IPS DF 4.7 (cell line): ENCODE measurements around the gene ANTKMT.
"Not testable (repeated sequence)": the region's sequence is repeated elsewhere in the genome, so short reads cannot be mapped to it uniquely, and the experiment has no call there.

Experiments used
- DNase-seq: peaks from one replicate; pipeline ENCODE4 v3.0.0-alpha.2; 2013; ENCODE audit warnings: low spot score; ENCODE audit errors: extremely low read depth

The ANTKMT gene

GRCh38 chr16:741986-742629 is 21.2 kb downstream of the ANTKMT start:
- DNase-seq = no peak

GRCh38 chr16:742894-743293 is 21.9 kb downstream of the ANTKMT start:
- not testable (repeated sequence) for DNase-seq

DNA sequence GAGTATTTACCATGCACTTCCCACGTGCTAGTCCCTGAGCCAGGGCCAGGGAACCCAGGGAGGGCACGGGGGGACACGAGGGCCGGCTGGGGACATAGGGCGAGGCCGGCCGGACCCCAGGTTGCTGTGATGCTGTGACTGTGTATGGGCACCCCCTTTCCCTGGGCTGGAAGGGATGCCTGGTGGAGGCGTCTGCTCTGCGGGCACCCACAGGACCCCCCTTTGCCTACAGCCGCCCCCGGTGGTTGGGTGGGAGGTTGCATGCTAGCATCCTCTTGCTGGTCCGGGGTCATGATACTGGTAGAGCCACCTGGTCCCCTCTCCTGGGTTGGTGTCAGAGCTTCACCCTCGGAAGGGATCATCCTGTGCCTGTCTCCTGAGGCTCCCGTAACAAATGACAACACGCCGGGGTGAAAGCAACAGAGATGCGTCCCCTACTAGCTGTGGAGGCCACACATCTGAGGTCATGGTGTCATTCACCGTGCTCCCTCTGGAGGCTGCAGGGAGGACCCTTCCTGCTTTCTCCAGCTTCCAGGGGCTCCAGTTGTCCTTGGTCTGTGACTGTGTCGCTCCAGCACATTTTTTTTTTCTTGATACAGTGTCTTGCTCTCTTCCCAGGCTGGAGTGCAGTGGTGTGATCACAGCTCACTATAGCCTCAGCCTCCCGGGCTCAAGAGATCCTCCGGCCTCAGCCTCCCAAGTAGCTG is 23.0 kb downstream of the ANTKMT start:
- DNase-seq = no peak

- DNase-seq = no peak
These were observed 24.8 kb downstream of the ANTKMT start for GRCh38 chr16:745739-746138.

GRCh38 chr16:746637-747036 is 25.7 kb downstream of the ANTKMT start:
- no peak for DNase-seq

DNA sequence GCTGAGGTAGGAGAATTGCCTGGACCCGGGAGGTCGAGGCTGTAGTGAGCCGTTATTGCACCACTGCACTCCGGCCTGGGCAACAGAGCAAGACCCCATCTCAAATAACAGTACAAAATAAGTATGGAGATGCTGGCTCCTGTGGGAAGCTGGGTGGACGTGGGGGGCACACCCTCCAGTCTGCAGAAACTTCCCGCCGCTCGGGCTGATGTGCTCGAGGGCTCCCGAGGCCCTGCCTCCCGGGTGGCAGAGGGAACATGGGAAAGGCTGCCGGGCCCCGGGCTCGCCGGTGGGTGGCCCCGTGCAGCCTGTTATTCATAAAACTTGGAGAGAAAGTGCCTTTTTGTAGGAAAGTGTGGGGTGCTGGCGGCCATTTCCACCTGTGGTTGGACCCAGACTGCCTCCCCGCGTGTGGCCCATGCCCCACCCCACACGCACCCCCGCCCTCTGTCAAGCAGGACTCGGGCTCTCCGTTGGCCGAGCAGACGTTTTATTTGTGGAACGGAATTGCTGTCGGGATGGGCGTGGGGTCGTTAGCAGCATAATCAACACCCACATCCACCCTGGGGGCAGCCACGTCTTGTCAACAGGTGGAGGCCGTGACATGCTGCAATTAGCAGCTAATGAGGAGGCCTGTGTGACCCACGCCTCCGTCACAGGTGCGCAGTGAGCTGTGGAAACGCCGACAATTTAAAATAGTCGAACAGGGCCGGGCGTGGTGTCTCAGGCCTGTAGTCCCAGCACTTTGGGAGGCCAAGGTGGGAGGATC is 27.2 kb downstream of the ANTKMT start:
- no peak for DNase-seq

GRCh38 chr16:749010-749409 is 28.1 kb downstream of the ANTKMT start:
- DNase-seq = no peak

- no peak for DNase-seq
These were observed 29.5 kb downstream of the ANTKMT start for GRCh38 chr16:750485-750884.

DNA sequence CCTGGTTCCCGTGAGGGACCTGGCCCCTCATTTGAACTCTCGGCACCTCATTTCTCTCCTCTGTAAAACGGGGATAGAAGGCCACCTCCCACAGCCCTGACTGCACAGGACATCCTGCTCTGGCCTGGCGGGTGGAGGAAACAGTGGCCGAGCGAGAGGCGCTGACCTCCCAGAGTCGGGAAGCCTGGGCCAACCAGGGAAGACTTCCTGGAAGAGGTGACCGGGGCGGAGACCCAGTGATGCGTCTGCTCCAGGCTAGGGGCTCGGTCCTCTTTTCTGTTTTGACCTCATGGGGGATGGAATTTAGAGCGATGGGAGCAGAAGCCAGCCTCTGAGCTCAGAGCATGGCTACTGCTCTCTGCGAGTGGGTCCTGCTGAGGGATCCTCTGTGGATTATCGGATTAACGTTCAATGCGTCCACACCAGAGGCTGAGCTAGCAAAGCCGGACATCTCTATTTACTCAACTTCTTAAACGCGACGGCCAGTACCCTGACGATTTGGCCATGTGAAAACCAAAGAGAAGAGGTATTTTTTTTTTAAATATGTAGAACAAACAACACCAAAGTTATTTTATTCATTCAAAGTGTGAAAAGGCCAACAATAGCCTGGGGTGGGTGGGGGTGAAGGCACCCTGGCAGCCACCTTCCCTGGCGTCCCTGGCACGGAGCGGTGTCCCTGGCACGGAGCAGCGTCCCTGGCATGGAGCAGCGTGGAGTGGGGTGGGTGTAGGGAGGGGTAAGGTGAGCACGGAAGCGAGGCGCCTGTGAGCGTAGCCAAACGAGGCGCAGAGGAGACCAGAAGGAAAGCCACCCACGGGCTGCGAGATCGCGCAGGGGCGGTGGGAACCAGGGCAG is 30.4 kb downstream of the ANTKMT start:
- no peak for DNase-seq

GRCh38 chr16:752007-752312 is 31.0 kb downstream of the ANTKMT start:
- no peak for DNase-seq

GRCh38 chr16:754121-754607 is 33.2 kb downstream of the ANTKMT start:
- DNase-seq = not testable (repeated sequence)

GRCh38 chr16:754656-755055 is 33.7 kb downstream of the ANTKMT start:
- DNase-seq = no peak

- DNase-seq = no peak
These were observed 35.5 kb downstream of the ANTKMT start for GRCh38 chr16:756428-756827.

- no peak for DNase-seq
These were observed 38.4 kb downstream of the ANTKMT start for GRCh38 chr16:759110-759910.

DNA sequence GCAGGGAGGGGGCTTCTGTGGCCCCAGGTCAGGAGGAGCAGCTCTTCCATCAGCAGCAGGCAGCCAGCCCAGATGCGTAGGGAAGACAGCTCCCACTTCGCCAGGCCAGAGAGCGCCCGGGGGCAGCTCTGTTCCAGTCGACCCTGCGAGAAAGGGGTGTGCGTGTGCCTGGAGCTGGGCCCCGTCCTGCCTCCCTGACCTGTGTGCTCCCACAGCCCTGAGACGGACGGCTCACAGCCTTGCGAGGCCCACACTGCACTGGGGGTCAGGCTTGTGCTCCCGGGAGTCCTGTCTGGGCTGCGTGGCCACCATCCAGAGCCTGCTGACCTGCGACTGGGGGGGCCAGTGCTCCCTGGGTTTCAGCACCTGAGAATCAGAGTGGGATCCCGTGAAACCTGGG is 39.1 kb downstream of the ANTKMT start:
- no peak for DNase-seq

DNA sequence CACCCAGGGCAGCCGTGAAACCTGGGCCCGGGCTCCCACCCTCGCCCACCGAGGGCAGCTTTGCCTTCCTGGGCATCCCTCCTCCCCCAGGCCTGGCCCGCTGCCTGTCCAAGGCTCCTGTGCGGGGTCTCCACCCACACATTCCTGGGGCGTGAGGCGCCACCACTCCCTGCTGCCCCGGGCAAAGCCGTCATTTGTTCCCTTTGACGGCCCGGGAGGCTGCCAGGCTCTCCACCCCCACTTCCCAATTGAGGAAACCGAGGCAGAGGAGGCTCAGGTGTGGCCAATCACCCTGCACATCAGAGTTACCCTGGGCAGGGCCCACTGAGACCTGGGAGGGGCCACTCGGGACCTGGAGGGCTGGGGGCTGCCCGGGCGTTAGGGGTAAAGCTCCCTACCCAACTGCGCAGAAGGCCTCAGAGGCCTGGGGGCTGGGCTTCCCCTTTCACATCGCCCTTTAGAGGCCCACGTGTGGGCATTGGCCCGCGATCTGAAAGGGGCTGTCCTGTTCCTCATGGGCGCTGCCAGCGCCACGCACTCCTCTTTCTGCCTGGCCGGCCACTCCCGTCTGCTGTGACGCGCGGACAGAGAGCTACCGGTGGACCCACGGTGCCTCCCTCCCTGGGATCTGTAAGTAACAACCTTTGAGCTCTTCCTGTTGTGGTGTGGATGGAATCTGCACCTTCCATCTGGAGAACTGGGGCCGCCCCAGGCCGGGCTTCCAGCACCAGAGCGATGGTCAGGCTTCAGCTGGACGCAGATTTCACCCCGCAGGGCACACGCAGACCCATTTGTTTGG is 39.8 kb downstream of the ANTKMT start, which contains the start of gene MSLN:
MSLN (plus strand) TSS at position 190 of the 799 bp plus-strand sequence. CDS start 1,947 bp downstream, outside the sequence.
- DNase-seq = no peak

DNA sequence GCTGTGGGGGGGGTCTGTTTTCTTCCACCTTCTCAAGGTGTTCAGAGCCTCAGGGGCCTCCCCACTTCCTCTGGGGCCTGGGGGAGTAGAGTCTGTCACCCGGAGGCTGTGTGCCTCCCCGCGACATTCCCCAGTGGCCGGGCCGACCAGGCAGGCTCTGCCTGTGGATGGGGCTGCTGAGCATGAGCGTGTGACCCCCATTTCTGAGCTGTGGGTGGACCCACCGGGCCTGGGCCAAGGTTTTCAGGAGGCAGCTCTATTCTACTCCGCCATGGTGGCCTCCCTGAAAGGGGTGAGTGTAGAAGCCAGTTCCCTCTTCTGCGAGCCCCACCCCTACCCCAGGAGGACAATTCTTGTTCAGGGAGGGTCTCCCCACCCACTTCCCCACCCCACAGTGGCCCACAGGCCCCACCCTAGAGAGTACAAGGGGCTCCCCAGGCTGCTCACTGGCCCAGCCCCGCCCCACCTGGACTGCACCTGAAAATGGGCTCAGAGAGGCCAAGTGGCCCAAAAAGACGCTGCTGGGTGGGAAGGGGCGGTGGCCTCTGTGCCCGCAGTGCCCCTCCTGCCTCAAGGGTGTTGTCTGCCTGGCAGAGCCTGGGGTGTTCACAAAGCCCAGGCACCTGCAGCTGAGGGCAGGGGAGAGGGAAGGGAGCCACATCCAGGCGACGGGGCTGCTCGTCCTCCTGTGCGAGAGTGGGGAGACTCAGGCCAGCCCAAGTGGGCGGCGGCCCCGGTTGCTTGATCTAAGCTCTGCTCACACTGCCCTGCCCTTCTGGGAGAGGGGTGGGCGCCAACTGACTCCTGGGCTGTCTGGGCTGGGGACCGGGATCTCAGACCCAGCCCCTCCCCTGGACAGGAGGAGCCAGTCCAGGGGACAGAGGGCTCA is 40.9 kb downstream of the ANTKMT start:
- no peak for DNase-seq

DNA sequence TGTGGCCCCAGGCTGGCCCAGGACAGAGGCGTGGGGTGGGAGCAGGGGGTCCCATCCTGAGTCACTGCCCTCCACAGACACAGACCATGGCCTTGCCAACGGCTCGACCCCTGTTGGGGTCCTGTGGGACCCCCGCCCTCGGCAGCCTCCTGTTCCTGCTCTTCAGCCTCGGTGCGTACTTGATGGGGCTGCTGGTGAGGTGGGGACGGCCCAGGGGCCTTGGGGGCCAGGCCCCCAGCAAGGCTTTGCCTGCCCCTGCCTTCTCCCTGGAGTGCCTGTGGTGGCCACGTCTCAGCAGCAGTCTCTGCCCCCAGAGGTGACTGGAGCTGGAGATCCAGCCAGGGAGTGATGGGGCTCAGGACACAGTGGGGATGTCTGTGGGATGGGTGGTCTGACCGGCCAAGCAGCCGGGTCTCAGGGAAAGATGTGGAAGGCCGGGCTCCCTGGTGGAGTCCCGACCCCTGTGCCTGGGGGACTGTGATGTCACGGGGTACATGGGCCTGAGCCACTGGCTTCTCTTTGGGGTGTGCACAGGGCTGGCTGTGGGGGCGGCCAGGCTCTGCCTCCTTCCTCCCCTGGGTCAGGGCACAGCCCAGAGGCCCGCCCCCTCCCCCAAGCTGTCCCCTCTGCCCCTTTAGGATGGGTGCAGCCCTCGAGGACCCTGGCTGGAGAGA is 41.8 kb downstream of the ANTKMT start:
- DNase-seq = no peak
